Measurements from ENCODE around the gene MGRN1.

DNA sequence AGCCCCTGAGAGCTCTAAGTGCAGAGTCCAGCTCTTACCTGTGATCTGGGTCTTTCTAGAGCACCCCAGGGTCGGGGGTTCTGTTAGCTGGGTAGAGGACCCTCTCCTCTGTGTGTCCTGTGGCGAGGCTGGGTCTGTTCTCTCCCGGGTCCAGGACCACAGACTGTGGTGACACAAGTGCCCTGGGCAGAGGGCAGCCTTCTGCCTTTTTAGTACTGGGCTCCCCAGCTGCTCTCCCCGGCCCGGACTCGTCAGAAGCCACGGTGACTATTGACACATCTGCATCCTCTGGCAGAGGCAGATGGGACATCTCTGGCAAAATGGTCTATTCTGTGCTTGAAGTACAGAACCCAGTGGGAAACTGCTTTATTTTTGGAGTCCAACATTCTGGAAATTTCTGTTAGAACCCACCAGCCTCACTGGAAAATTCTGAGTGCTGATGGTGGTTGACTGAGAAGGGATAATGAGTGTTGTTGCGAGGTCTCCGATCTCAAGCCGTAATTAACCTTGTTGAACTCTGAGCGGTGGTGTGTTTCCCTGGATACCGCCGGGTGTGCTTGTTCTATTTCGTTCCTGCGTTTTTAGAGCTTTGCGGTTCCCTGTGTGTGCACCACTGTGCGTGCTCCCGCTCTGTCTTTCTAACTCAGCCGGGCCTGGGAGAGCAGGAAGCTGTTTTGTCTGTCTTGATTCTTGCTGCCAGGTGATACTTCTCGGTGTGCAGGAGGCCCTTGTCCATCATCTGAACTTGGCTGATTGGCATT is 42.8 kb downstream of the MGRN1 start:
- TF ChIP-seq SIN3B (IDR thresholded peaks at IDR 0.05; ENCODE audit: low read length) (no peak), TP53 (CRISPR knock-in tag; conservative IDR thresholded peaks at IDR 0.05) (no peak), FOXM1 (CRISPR knock-in tag; IDR thresholded peaks at IDR 0.05) (no peak), ZSCAN20 (CRISPR knock-in tag; IDR thresholded peaks at IDR 0.05; ENCODE audit: borderline replicate concordance) (no peak), SMAD3 (CRISPR knock-in tag; IDR thresholded peaks at IDR 0.05) (no peak), MXI1 (IDR thresholded peaks at IDR 0.05; ENCODE audit: borderline replicate concordance, low read depth, low read length) (no peak), NPAS2 (CRISPR knock-in tag; IDR thresholded peaks at IDR 0.05; ENCODE audit: borderline replicate concordance) (no peak)
- TF ChIP-seq, protein P1, sequence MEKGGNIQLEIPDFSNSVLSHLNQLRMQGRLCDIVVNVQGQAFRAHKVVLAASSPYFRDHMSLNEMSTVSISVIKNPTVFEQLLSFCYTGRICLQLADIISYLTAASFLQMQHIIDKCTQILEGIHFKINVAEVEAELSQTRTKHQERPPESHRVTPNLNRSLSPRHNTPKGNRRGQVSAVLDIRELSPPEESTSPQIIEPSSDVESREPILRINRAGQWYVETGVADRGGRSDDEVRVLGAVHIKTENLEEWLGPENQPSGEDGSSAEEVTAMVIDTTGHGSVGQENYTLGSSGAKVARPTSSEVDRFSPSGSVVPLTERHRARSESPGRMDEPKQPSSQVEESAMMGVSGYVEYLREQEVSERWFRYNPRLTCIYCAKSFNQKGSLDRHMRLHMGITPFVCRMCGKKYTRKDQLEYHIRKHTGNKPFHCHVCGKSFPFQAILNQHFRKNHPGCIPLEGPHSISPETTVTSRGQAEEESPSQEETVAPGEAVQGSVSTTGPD (CRISPR knock-in tag; IDR thresholded peaks at IDR 0.05): no peak
- TF ChIP-seq, protein P2, sequence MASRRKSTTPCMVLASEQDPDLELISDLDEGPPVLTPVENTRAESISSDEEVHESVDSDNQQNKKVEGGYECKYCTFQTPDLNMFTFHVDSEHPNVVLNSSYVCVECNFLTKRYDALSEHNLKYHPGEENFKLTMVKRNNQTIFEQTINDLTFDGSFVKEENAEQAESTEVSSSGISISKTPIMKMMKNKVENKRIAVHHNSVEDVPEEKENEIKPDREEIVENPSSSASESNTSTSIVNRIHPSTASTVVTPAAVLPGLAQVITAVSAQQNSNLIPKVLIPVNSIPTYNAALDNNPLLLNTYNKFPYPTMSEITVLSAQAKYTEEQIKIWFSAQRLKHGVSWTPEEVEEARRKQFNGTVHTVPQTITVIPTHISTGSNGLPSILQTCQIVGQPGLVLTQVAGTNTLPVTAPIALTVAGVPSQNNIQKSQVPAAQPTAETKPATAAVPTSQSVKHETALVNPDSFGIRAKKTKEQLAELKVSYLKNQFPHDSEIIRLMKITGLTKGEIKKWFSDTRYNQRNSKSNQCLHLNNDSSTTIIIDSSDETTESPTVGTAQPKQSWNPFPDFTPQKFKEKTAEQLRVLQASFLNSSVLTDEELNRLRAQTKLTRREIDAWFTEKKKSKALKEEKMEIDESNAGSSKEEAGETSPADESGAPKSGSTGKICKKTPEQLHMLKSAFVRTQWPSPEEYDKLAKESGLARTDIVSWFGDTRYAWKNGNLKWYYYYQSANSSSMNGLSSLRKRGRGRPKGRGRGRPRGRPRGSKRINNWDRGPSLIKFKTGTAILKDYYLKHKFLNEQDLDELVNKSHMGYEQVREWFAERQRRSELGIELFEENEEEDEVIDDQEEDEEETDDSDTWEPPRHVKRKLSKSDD (CRISPR knock-in tag; IDR thresholded peaks at IDR 0.05; ENCODE audit: low read depth): no peak

Measured in HepG2 (cell line).